GM19372 (cell line): Measurements from ENCODE around the gene STX2.
"Not testable (repeated sequence)": the region's sequence is repeated elsewhere in the genome, so short reads cannot be mapped to it uniquely, and the experiment has no call there.

Source experiments
- ATAC-seq: cut with Tn5 transposase; IDR thresholded peaks from one replicate; pipeline ENCODE4 v1.9.1; 2021; ENCODE audit warnings: mild to moderate bottlenecking, low read depth, moderate library complexity; ENCODE audit not compliant: unreplicated experiment

STX2 gene

DNA sequence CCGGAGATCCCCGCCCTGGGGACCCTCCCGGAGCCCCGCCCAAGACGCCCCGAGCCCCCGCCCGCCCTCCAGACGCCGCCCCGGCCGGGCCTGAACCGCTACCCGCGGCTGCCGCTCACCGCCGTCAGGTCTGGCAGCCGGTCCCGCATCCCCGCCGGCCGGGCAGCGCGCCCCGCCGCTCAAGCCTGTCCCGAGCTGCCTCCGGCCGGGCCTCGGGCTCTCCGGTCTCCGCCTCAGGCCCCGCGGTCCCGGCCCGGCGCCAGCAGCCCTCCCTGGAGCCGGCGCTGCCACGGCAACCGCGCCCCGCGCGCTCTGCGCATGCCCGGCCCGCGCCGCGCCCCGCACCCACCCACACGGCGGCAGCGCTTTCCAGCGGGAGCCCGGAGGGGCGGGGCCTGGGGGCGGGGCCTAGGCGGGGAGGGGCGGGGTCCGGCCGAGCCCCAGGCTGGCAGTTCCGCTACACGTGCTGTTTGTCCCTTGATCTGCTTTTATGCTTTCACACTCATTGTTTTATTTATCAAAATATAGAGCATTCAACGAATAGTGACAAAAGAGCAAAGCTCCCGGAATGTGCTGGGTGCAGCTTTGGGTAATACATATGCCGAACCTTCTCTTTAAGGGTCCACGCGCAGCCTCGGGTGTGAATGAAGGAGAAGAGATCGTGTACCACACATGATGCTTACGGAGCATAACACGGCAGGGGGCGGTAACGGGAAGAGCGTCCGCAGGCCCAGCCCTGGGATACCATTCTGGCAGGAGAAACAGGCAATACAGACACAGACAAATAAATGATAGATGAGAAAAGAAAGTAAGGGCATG lies at the start of gene STX2:
TSS of gene STX2 (minus strand) at position 300 of the 819 bp plus-strand sequence. CDS start at position 149, 151 bp downstream.
- peak; percentile 64 for ATAC-seq

DNA sequence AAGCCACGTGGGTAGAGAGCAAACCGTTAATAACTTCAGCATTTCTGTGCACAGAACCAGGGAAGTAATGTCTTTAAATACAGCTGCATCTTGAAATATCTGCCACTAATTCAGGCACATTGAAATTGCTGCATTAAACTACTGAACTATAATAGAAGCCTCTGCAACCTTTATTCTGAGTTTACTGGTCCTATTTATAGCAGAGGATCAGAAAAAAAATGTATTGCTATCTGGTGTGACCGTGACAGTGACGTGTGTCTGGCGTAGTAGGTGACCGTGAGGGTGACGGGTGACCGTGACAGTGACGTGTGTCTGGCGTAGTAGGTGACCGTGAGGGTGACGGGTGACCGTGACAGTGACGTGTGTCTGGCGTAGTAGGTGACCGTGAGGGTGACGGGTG lies 48.1 kb upstream of the STX2 start:
- not testable (repeated sequence) for ATAC-seq

DNA sequence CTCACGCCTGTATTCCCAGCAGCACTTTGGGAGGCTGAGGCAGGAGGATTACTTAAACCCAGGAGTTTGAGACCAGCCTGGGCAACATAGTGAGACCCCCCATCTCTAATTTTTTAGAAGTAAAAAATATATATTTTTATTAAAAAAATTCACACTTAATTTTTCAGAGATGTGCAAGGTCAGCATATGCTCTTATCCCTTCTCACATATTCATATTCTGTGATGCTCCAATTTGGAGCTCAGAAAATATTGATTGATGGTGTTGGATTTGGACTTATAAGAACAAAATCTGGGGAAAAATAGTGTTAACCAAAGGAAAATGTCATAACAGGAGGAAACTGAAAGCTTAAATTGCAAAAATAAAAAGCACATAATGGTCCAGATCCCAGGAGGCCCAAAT lies 42.5 kb upstream of the STX2 start:
- ATAC-seq, result no peak

DNA sequence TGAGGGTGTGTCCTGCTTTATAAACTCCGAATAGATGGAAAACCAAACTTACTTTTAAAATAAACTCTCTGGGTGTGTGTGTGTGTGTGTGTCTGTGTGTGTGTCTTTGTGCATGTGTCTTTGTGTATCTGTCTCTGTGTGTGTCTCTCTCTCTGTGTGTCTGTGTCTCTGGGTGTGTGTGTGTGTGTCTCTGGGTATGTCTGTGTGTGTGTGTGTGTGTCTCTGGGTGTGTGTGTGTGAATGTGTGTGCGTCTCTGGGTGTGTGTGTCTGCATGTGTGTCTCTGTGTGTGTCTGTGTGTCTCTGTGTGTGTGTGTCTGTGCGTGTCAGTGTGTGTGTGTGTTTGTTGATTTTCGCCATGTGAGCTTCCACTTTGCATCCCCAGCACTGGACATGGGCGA lies 42.0 kb upstream of the STX2 start:
- no peak for ATAC-seq

DNA sequence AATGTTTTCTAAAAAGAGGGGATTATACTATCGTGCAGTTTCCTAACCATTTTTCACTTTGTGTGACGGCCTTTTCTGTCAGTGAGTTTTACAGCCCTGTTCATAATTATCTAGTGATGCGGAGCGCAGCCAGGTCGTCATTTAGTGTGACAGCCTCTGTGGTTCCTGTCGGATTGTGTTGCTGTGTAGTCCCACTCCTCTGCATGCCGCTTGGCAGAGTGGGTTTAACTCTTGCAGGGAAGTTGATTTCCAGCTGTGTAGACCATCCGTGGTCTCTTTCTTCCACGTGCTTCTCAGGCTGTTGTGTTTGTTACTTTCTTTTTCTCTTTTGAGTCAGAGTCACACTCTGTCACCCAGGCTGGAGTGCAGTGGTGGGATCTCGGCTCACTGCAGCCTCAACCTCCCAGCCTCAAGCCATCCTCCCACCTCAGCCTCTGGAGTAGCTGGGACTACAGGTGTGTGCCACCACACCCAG lies 41.4 kb upstream of the STX2 start:
- peak; percentile 55 for ATAC-seq

DNA sequence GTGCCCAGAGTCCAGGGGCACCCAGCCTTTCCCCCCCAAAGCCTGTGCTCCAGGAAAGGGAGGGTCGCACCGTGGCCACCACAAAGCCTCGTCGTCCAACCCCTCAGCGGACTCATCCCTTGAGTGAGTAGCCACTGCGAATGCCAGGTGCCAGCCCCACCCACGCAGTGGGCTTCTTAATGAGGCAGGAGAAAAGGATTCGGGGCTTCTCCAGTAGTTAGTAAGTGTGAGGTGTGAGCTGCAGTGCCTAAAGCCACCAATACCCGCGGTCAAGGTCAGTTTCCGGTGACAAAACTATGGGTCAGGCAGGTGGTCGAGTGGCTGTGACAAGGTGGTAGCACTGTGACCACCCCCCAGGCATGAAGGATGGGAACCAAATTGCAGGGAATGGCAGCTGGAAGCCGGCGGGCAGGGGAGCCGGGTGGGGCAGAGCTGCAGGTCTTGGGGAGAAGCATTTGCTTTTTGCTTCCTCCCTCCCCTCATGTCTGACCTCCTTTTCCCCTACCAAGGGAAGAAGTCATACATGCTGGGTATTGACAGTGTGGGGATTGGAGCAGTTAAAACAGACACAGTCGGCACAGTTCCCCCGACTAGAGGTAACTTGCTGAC lies 40.8 kb upstream of the STX2 start:
- ATAC-seq, result no peak

DNA sequence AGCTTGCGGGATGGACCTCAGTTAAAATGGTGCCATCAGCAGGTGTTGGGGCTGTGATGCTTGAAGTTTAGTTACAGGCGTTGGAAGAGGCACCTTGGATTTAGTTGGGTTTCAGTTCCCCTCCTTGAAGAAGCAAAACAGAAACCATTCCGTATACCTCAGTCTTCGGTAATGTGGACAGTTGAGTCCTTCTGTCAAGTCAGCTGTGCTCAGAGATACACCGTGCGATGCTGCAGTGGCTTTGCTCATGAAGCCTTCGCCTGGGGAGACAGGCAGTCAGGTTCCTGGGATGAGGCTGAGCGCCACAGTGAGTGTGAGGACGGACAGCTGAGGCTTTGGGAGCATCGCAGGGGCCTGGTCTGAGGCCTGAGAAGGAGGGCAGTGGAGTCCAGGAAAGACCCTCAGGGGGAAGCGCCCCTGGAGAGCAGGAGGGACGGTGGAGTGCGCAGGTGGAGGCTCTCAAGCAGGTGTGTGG lies 40.2 kb upstream of the STX2 start:
- peak; percentile 83 for ATAC-seq

DNA sequence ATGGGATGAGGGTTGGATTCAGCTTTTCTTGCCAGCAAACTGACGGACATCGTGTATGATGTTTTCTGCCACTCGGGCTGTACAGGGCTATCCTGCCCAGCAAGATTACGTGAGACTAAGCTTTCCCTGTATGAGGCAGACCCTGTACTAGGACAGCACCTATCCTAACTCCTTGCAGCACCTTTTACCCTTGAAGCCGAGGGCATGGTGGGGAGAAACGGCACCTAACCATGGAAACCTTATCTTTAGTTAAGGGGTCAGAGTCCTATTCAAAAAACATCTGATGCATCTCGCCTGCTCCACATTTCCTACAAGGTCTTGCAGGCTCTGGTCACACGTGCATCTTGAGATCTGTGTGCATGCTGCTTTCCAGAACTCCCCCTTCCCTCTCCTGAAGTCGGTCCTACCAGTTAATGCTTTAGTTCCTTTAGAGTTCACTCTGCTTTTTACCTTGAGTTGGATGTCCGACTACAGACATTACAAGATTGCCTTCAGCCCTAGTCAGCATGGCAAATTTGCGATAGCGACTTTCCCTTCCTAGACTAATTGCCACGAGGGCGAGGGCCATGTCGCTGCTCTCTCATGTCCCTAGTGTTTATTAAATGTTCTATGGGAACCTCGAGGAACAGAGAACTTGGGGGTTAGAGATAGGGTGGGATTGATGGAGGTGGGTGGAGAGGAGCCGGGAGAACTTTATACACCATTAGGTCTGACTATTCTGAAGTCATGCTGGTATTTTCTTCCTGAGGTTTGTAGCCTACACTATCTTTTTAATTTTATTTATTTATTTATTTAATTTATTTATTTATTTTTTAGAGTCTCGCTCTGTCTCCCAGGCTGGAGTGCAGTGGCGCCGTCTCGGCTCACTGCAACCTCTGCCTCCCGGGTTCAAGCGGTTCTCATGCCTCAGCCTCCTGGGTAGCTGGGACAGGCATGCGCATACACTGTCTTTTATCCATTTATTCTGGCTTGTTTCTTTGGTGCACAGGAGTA lies 39.4 kb upstream of the STX2 start:
- ATAC-seq, result no peak

DNA sequence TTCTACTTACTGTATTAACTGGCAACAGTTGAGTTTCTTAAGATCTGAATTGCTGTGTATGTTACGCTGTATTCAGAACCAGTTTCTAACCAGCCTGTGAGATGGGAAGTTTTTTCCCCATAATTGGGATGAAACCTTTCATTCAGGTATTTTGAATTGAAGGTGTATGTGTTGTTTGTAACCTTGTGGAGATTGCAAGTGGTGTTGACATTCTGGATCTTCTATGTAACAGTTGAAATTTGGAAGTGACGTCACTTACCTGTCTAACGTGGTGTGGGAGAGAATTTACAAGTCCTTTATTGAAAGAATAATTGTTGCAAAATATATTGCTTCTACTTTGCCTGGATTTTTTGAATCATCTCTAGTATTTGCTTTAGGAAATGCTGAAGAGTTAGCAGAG lies 38.3 kb upstream of the STX2 start:
- no peak for ATAC-seq

DNA sequence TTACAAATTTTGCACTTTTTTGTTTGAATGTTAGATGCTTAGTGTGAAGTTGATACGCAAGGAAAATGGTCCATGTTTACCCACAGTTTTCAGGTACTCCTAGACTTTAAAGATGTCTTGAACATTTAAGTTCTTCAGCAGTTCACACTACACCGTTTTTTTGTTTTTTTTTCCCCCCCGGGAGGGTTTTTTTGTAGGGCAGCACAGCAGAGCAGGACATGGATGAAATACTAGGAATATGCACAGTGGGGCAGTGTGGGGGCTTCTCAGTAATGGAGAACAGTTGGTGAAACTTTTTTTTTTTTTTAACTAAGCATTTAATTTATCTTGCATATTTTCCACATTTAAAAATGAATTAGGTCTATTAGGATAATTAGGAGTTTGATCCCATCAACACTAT lies 37.7 kb upstream of the STX2 start:
- ATAC-seq, result no peak

DNA sequence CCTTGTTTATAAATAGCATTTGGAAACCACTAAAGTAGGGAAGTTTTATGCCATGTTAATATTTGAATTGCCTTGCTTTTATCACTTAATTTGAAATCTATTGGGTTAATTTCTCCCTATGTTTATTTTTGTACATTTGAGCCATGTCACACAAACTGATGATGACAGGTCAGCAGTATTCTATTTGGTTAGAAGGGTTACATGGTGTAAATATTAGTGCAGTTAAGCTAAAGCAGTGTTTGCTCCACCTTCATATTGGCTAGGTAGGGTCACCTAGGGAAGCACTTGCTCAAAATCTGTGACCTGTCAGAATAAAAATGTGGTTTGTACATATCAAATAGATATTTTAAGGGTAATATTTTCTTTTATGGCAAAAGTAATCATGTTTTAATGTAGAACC lies 37.2 kb upstream of the STX2 start:
- ATAC-seq, result no peak

DNA sequence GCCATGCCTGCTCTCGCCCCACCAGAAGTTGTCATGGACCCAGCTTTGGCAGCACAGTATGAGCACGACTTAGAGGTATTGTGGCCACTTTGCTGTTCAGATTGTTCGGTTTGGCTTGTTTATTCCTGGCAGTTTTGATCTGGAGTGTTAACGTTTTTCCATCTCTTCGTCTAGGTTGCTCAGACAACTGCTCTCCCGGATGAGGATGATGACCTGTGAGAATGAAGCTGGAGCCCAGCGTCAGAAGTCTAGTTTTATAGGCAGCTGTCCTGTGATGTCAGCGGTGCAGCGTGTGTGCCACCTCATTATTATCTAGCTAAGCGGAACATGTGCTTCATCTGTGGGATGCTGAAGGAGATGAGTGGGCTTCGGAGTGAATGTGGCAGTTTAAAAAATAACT lies 36.7 kb upstream of the STX2 start:
- not testable (repeated sequence) for ATAC-seq

DNA sequence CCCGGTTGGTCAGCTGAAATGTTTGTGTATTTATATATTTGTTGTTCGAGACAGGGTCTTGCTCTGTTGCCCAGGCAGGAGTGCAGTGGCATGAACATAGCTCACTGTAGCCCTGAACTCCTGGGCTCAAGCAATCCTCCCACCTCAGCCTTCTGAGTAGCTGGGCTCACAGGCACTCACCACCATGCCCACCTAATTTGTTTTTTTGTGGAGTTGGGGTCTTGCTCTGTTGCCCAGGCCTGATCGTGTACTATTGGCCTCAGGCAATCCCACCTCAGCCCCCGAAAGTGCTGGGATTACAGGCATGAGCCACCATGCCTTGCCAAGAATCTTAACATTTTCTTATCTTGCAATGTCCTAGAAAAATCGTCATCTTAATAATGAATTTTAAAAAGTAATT lies 36.1 kb upstream of the STX2 start:
- no peak for ATAC-seq

DNA sequence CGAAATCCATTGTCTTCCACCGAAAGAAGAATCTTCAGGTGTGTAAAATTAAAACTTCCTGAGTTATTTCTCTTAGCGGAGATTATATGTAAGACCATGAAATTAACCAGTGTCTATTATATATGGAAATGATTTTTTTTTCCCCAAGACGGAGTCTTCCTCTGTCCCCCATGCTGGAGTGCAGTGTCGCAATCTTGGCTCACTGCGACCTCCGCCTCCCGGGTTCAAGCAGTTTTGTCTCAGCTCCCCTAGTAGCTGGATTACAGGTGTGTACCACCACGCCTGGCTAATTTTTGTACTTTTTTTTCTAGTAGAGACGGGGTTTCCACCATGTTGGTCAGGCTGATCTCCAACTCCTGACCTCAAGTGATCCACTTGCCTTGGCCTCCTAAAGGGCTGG lies 35.6 kb upstream of the STX2 start:
- ATAC-seq, result no peak

DNA sequence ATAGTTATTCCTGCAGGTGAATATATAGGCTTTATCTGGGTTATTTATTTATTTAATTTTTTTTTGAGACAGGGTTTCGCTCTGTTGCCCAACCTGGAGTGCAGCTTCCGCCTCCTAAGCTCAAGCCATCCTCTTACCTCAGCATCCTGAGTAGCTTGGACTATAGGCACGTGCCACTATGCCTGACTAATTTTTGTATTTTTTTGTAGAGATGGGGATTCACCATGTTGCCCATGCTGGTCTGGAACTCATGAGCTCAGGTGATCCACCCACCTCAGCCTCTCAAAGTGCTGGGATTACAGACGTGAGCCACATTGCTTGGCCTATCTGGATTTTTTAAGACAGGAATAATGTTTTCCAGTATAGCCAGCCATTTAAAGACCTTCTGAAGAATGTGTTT lies 34.8 kb upstream of the STX2 start:
- ATAC-seq, result no peak

DNA sequence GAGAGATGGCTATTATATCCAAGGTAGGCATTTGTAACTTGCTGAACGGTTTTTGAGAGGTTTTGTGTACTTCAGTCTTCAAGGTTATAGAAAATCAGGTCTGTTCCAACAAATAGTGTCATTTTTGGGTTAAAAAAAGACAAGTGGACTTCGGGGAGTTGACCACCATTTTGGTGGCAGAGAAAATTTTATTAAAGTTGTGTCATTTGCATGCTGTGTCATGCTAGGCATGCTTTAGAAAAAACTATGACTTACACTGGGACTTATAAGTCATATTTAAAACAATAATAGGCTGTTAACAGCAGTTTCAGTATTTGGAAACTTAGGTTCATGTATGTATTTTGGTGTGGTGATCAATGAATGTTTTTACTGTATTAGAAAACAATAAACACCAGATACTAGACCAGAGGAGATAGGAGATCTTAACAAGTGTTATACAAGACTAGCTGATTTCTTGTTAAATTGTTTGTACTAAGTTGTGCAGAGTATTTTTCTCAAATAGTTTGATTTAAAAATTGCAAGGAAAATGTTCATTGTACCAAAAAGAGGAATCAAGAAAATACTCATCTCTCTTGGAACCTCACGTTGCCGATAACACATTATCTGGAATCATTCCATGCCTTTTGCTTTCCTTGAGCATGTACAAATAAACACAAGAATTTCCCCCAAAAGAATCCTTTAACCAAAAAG lies 34.2 kb upstream of the STX2 start:
- ATAC-seq, result no peak

DNA sequence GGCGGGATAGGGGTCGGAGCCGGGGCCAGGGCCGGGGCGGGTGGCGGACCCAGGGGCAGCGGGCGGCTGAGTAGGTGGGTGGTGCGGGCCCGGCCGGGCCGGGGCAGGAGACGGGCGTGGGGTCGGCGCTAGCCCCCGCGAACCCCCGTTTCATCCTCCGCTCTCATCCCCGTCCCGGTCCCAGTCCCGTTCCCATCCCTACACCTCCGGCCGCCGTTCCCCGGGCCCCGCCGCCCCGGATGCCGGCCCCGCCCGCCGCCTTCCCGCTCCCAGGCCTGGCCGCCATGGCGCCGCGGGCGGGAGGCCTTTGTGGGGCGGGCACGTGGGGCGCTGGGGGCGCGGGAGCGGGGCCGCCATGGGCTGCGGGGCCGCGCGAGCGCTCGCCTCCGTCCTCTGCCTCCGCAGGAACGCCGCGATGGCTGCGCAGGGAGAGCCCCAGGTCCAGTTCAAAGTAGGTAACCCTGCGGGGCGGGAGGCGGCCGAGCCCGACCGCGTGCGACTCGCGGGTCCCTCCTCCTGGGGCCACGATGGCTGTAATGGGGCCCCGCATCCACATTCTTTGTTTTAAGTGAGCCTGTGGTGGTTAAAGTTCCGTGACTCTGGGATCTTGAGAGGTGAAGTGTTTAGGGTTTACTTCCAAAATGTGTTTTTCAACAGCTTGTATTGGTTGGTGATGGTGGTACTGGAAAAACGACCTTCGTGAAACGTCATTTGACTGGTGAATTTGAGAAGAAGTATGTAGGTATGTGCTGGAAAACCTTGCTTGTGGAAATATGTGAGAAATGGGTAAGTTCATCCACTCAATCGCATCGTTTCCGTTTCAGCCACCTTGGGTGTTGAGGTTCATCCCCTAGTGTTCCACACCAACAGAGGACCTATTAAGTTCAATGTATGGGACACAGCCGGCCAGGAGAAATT lies 33.4 kb upstream of the STX2 start:
- ATAC-seq, result peak; percentile 25

DNA sequence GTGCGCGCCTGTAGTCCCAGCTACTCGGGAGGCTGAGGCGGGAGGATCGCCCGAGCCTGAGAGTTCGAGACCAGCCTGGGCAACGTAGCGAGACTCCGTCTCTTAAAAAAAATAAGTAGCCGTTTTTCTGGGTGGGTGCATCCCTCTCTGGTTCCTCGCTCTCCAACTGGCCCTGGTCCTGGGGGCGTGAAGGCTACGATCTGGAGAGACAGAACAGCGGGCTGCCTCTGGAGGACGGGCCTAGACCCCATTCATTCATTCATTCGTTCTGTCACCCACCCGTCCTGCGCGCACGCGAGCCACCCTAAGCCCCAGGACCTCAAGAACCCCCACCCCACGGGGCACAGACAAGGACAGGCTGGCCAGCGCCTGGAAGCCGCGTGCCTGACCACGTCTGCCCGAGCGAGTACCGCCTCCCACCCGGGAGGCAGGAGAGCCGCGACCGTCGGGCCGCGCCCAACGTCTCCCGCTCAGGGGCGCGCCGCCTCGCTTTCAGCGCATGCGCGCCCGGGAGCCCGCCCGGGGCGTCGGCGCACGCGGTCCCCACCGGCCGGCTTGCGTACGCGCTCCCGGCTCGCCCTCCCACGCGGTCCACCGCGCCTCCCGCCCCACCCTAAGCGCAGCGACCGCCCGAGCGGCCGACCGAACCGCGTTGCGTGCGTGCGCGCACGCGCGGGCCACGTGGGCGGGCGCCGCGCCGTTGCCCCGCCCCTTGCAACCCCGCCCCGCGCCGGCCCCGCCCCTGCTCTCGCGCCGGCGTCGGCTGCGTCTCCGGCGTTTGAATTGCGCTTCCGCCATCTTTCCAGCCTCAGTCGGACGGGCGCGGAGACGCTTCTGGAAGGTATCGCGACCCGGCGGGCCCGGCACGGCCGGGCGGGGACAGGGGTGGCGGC lies 32.5 kb upstream of the STX2 start, which contains the start of gene RAN:
TSS of gene RAN (plus strand) at position 781 of the 893 bp plus-strand sequence. CDS start 528 bp downstream, outside the sequence.
- peak; percentile 69 for ATAC-seq
